Naive B cell (primary cell): Measurements from ENCODE around the gene SH3RF3. TPM values are rescaled to one million over a fixed set of nuclear protein-coding genes. Genes with fewer than 3 reads are reported as not detected.

Source experiments
- ATAC-seq, 2 donors: fragments of 150-1000 bp; cut with Tn5 transposase; 2 replicates each; pipeline ENCODE4 v1.10.0; 2021; ENCODE audit warnings: low read depth in 2 of 2, mild to moderate bottlenecking in 2 of 2, moderate library complexity in 2 of 2
- DNase-seq: peaks from one replicate; pipeline ENCODE4 v3.0.0; 2022
- H3K27ac Mint-ChIP-seq, 6 donors: one replicate each; pipeline ENCODE4 v1.8.0; 2020 to 2022; ENCODE audit warnings: mild to moderate bottlenecking in 6 of 6, mixed read lengths in 6 of 6, moderate library complexity in 5 of 6, inconsistent platforms in 2 of 6
- H3K27me3 Mint-ChIP-seq, 3 donors: one replicate each; pipeline ENCODE4 v1.8.0; 2021 to 2022; ENCODE audit warnings: mixed read lengths in 3 of 3, mild to moderate bottlenecking in 1 of 3
- H3K36me3 Mint-ChIP-seq, 2 donors: one replicate each; pipeline ENCODE4 v1.8.0; 2020 to 2022; ENCODE audit warnings: mixed read lengths in 2 of 2, inconsistent platforms in 1 of 2, mild to moderate bottlenecking in 1 of 2
- H3K4me1 Mint-ChIP-seq, 3 donors: one replicate each; pipeline ENCODE4 v1.8.0; 2020 to 2022; ENCODE audit warnings: mixed read lengths in 3 of 3, inconsistent platforms in 1 of 3, mild to moderate bottlenecking in 1 of 3, moderate library complexity in 1 of 3
- H3K4me3 Mint-ChIP-seq, 8 donors: one replicate each; pipeline ENCODE4 v1.8.0; 2020 to 2022; ENCODE audit warnings: mild to moderate bottlenecking in 8 of 8, mixed read lengths in 8 of 8, moderate library complexity in 8 of 8, inconsistent platforms in 2 of 8
- H3K9me3 Mint-ChIP-seq, 7 donors: one replicate each; pipeline ENCODE4 v1.8.0; 2020 to 2022; ENCODE audit warnings: mixed read lengths in 7 of 7, mild to moderate bottlenecking in 5 of 7, inconsistent platforms in 2 of 7, moderate library complexity in 1 of 7
- polyA plus RNA-seq, 6 donors: library from polyadenylated mRNA; unstranded; fragments of 300-500 nt; fragmentation: Illumina TruSeq; gene quantifications; one replicate each; pipeline ENCODE4 v1.2.3, GENCODE V29; 2021; ENCODE audit warnings: low read depth in 6 of 6

Gene SH3RF3
- polyA plus RNA-seq, 6 donors from 2014 or later = 0.05 to 0.76 (median 0.64) TPM; not detected in 1

- no peak for DNase-seq
- peaks cover 0 to 2% (median 0%) of the 10 kb centered on the region in 7 donors for H3K9me3 Mint-ChIP-seq
- H3K27me3 Mint-ChIP-seq = no peaks in the 10 kb centered on the region
- H3K4me1 Mint-ChIP-seq = no peaks in the 10 kb centered on the region
- peak overlapping the region in 3 of 6 donors; percentile 14 to 81 (median 35) for H3K27ac Mint-ChIP-seq
- no peak for ATAC-seq
- H3K36me3 Mint-ChIP-seq = no peaks in the 10 kb centered on the region
- H3K4me3 Mint-ChIP-seq = no peak overlapping the region
These were observed 255.6 kb downstream of the SH3RF3 start for GRCh38 chr2:109384308-109385271.

GRCh38 chr2:109385506-109385905, 256.5 kb downstream of the SH3RF3 start:
- Mint-ChIP-seq H3K9me3 (peaks cover 0 to 2% (median 0%) of the 10 kb centered on the region in 7 donors), H3K36me3 (no peaks in the 10 kb centered on the region), H3K4me3 (no peak overlapping the region), H3K27me3 (no peaks in the 10 kb centered on the region), H3K4me1 (no peaks in the 10 kb centered on the region), H3K27ac (peak overlapping the region in 1 of 6 donors; percentile 16)
- no peak for ATAC-seq
- DNase-seq = no peak

GRCh38 chr2:109386004-109386695, 257.1 kb downstream of the SH3RF3 start:
- Mint-ChIP-seq H3K36me3 (no peaks in the 10 kb centered on the region), H3K4me3 (no peak overlapping the region), H3K27ac (no peak overlapping the region), H3K27me3 (no peaks in the 10 kb centered on the region), H3K4me1 (no peaks in the 10 kb centered on the region), H3K9me3 (peaks cover 0 to 2% (median 0%) of the 10 kb centered on the region in 7 donors)
- no peak for ATAC-seq
- DNase-seq = no peak

- no peaks in the 10 kb centered on the region for H3K27me3 Mint-ChIP-seq
- H3K36me3 Mint-ChIP-seq = no peaks in the 10 kb centered on the region
- H3K27ac Mint-ChIP-seq = no peak overlapping the region
- H3K9me3 Mint-ChIP-seq = peaks cover 0 to 2% (median 0%) of the 10 kb centered on the region in 7 donors
- H3K4me3 Mint-ChIP-seq = no peak overlapping the region
- no peaks in the 10 kb centered on the region for H3K4me1 Mint-ChIP-seq
- DNase-seq (no peak), ATAC-seq (no peak)
These were observed 258.3 kb downstream of the SH3RF3 start for GRCh38 chr2:109387221-109387735.

DNA sequence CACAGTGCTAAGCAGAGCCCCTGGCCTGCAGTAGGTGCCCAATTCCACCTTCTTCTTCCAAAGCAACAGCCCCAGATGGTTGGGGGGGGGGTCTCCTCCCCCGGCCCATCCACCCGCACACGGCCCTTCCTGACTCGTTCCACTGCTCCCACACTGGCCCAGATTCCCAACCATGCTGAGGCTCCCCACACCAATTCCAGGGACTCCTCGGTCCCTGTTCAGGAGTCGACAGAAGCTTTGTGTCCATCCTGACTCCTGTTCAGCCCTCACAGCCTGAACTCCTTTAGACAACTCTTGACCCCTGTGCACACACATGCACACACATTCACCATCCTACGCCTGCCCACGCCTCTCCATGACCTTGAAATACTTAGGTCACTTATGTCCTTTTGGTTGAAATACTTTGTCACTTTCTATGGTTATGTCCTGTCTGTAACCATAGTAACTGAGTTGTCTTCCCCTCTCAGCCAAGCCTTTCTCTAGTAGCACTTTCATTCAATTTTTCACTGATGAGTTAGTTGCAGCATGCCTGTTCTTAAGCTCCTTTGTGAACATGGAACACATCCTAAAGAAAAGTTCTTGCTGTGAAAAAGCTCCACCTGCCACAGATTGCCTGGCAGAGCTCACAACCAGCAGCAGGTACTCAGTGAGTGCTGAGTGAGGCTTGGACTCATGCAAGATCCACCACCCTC, 258.9 kb downstream of the SH3RF3 start:
- DNase-seq (no peak), ATAC-seq (no peak)
- Mint-ChIP-seq H3K27ac (peak overlapping the region in 1 of 6 donors; percentile 27), H3K36me3 (no peaks in the 10 kb centered on the region), H3K4me3 (no peak overlapping the region), H3K9me3 (peaks cover 0 to 2% (median 0%) of the 10 kb centered on the region in 7 donors), H3K27me3 (no peaks in the 10 kb centered on the region), H3K4me1 (no peaks in the 10 kb centered on the region)

DNA sequence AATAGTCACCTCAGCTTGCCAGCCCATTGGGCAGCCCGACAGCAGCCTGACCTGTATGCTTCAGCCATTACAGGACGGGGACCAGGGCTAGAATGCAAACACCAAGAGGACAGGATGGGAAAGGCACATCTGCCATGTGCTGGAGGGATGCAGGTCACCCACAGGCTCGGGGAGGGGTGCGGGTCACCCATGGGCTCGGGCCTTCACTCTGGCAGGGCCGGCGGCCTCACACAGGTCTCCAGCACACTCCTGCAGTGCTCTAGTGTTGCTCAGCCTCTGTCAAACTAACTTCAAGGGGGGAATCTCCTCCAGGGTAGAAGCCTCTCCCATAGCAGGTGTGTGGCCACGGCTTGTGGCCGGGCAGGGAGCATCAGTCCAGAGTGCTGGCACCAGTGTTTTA, 262.2 kb downstream of the SH3RF3 start:
- H3K27me3 Mint-ChIP-seq = no peaks in the 10 kb centered on the region
- DNase-seq (no peak), ATAC-seq (no peak)
- peaks cover 0 to 2% (median 0%) of the 10 kb centered on the region in 7 donors for H3K9me3 Mint-ChIP-seq
- H3K27ac Mint-ChIP-seq = no peak overlapping the region
- no peak overlapping the region for H3K4me3 Mint-ChIP-seq
- H3K4me1 Mint-ChIP-seq = peaks cover 0 to 4% (median 0%) of the 10 kb centered on the region in 3 donors
- H3K36me3 Mint-ChIP-seq = no peaks in the 10 kb centered on the region

DNA sequence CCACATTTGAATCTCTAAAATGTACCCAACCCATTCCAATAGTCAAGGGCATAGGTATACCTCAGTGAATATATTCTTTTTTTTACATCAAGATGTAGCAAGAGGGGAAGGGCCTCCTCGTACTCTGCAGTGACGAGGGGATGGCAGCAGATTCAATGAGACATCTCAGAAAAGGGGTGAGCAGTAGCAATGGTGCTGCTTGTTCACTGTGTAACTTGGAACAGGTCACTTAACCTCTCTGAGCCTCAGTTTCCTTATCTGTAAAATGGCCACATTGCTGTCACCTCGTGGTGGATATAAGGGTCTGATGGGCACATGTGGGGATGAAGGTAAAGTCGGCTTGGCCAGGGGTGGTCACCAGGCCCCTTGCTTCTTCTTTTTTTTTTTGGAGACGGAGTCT, 263.1 kb downstream of the SH3RF3 start:
- Mint-ChIP-seq H3K27me3 (no peaks in the 10 kb centered on the region), H3K9me3 (peaks cover 0 to 2% (median 0%) of the 10 kb centered on the region in 7 donors), H3K36me3 (no peaks in the 10 kb centered on the region), H3K4me3 (no peak overlapping the region), H3K4me1 (peaks cover 0 to 8% (median 0%) of the 10 kb centered on the region in 3 donors), H3K27ac (no peak overlapping the region)
- ATAC-seq (no peak), DNase-seq (no peak)

DNA sequence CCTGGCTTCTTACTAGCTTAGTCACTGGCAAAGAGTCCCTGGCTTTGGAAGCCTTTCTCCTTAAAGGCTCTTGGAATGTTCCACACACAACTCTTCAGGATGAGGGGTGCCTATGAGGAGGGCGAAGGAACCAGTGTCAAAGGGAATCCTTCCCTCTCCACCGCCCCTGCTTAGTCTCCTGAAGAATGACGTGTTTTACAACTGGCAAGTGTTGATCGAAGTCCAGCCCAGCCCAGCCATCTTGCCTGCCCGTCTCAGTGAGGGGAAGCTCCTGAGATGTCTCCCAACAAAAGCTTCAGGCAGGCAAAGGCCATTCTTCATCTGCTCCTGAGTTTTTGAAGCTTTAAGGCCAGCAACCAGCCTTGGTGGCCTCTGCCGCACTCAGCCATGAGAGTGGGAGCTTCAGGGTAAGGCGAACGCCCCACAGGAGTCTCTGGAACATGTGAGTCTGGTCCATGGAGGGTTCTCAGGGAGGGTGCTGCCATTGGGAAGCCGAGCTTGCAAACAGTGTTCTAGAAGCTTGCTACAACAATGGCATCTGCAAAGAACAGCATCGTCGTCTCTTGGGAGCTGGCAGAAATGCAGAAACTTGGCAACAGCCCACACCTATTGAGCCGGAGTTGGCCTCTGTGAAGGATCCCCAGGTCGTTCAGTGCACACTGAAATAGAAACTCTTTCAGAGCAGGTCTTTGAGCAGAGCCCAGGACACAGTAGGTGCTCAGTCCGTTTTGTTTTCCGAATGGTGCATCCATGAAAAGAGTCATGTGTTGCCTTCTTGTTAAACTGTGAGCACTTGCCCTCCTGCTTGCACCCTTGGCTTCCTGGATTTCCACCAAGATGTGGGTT, 264.0 kb downstream of the SH3RF3 start:
- no peaks in the 10 kb centered on the region for H3K36me3 Mint-ChIP-seq
- peak overlapping the region in 1 of 8 donors; percentile 65 for H3K4me3 Mint-ChIP-seq
- H3K9me3 Mint-ChIP-seq = no peaks in the 10 kb centered on the region
- no peak overlapping the region for H3K27ac Mint-ChIP-seq
- H3K4me1 Mint-ChIP-seq = peaks cover 0 to 16% (median 2%) of the 10 kb centered on the region in 3 donors
- ATAC-seq = no peak
- H3K27me3 Mint-ChIP-seq = no peaks in the 10 kb centered on the region
- DNase-seq = no peak

GRCh38 chr2:109393662-109393972, 264.6 kb downstream of the SH3RF3 start:
- H3K4me1 Mint-ChIP-seq = peaks cover 0 to 17% (median 2%) of the 10 kb centered on the region in 3 donors
- DNase-seq (no peak), ATAC-seq (no peak)
- H3K4me3 Mint-ChIP-seq = no peak overlapping the region
- no peaks in the 10 kb centered on the region for H3K36me3 Mint-ChIP-seq
- H3K27me3 Mint-ChIP-seq = no peaks in the 10 kb centered on the region
- no peaks in the 10 kb centered on the region for H3K9me3 Mint-ChIP-seq
- no peak overlapping the region for H3K27ac Mint-ChIP-seq

- ATAC-seq (no peak), DNase-seq (no peak)
- H3K9me3 Mint-ChIP-seq = no peaks in the 10 kb centered on the region
- no peaks in the 10 kb centered on the region for H3K36me3 Mint-ChIP-seq
- no peak overlapping the region for H3K27ac Mint-ChIP-seq
- H3K27me3 Mint-ChIP-seq = no peaks in the 10 kb centered on the region
- H3K4me1 Mint-ChIP-seq = peaks cover 0 to 17% (median 2%) of the 10 kb centered on the region in 3 donors
- H3K4me3 Mint-ChIP-seq = no peak overlapping the region
These were observed 266.6 kb downstream of the SH3RF3 start for GRCh38 chr2:109395494-109396201.

DNA sequence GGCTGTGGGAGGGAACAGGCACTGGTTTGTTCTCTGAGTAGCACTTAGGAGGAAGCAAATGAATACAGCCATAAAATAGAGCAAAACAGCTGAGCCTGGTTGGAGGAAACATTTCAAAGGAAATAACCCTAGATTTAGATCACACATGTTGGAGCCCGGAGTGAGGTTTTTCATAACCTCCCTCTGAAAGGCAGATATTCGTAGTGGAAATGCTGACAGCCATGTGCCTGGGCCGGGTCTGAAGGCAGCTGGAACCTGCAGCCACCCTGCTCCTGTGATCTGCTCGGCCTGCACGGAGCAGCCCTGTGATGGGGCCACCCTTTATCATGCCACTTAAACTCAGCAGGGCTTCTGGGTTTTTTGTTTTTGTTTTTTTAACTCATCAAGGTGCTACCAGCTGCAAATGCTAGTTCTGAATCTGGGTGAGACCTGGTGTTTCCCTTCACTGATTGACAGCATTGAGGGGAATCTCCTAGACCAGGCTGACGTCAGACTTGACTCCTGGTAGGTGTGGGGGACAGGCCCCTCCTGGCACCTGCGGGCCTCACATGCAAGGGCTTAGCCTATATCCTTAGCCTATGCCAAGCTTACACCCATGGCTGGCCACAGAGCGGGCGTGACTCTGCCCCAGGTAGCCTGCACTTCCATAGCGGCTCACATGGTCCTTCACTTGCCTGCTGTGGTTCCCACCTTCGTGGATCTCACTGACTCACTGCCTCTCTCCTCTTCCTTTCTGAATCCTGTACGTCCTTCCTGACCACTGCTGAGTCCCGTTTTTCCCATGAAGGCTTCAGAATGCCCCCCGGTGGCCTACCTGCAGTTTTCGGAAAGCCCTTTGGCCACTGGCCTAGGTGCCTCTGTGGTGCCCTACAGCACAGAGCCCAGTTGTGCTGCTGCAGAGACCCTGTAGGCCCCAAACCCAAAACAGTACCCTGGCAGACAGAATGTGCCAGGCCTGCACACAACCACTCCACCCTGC, 267.5 kb downstream of the SH3RF3 start:
- Mint-ChIP-seq H3K4me1 (peaks cover 0 to 17% (median 2%) of the 10 kb centered on the region in 3 donors), H3K36me3 (no peaks in the 10 kb centered on the region), H3K27ac (peak overlapping the region in 1 of 6 donors; percentile 92), H3K27me3 (no peaks in the 10 kb centered on the region), H3K9me3 (no peaks in the 10 kb centered on the region), H3K4me3 (no peak overlapping the region)
- DNase-seq = no peak
- no peak for ATAC-seq
